ENCODE data around the gene KIF21A.
"Not testable (repeated sequence)": the region's sequence is repeated elsewhere in the genome, so short reads cannot be mapped to it uniquely, and the experiment has no call there.

KIF21A gene

GRCh38 chr12:39300799-39301198 is 142.1 kb downstream of the KIF21A start:
- no peaks in the 10 kb centered on the region for H3K4me1 ChIP-seq (ENCODE audit: control extremely low read depth in 1 of 4, control insufficient read depth in 4 of 4, insufficient read depth in 4 of 4, low read length in 3 of 4)
- no peak overlapping the region for H3K27ac ChIP-seq (ENCODE audit: insufficient read depth in 1 of 2, low read depth in 1 of 2, low read length in 2 of 2, poor library complexity in 1 of 2, severe bottlenecking in 2 of 2)
- no peak for DNase-seq
- no peaks in the 10 kb centered on the region for H3K27me3 ChIP-seq (replicated peaks in 2 of 5; ENCODE audit: control insufficient read depth in 4 of 5, insufficient read depth in 5 of 5, low read length in 4 of 5)
- no peak overlapping the region for H3K4me3 ChIP-seq (ENCODE audit: control insufficient read depth in 1 of 7, extremely low read depth in 1 of 7, insufficient read depth in 4 of 7, low read depth in 2 of 7, low read length in 6 of 7)
- 86% methylated on average over 1 of the region's 2 CpGs for WGBS (ENCODE audit: insufficient coverage)
- POLR2A ChIA-PET, result no interaction called here
- CTCF ChIA-PET, result no interaction called here
- H3K9me3 ChIP-seq (ENCODE audit: control extremely low read depth in 1 of 5, control insufficient read depth in 4 of 5, insufficient read depth in 2 of 5, low read depth in 1 of 5, low read length in 4 of 5), result no peaks in the 10 kb centered on the region
- H3K36me3 ChIP-seq (ENCODE audit: control insufficient read depth in 4 of 4, insufficient read depth in 4 of 4, low read length in 3 of 4), result peaks cover 0 to 2% (median 0%) of the 10 kb centered on the region in 4 experiments

GRCh38 chr12:39297891-39298290 is 145.0 kb downstream of the KIF21A start:
- no peaks in the 10 kb centered on the region for H3K4me1 ChIP-seq (ENCODE audit: control extremely low read depth in 1 of 4, control insufficient read depth in 4 of 4, insufficient read depth in 4 of 4, low read length in 3 of 4)
- H3K27me3 ChIP-seq (replicated peaks in 2 of 5; ENCODE audit: control insufficient read depth in 4 of 5, insufficient read depth in 5 of 5, low read length in 4 of 5), result no peaks in the 10 kb centered on the region
- ChIA-PET POLR2A (no interaction called here), CTCF (interaction anchor here (1.0 kb wide), 1 partner anchor 21 kb away, joined by 3 read pairs; no protein-coding TSS in a partner anchor)
- H3K27ac ChIP-seq (ENCODE audit: insufficient read depth in 1 of 2, low read depth in 1 of 2, low read length in 2 of 2, poor library complexity in 1 of 2, severe bottlenecking in 2 of 2), result no peak overlapping the region
- no peaks in the 10 kb centered on the region for H3K36me3 ChIP-seq (ENCODE audit: control insufficient read depth in 4 of 4, insufficient read depth in 4 of 4, low read length in 3 of 4)
- DNase-seq, result no peak
- no peaks in the 10 kb centered on the region for H3K9me3 ChIP-seq (ENCODE audit: control extremely low read depth in 1 of 5, control insufficient read depth in 4 of 5, insufficient read depth in 2 of 5, low read depth in 1 of 5, low read length in 4 of 5)
- no peak overlapping the region for H3K4me3 ChIP-seq (ENCODE audit: control insufficient read depth in 1 of 7, extremely low read depth in 1 of 7, insufficient read depth in 4 of 7, low read depth in 2 of 7, low read length in 6 of 7)
- no CpG with 5 or more reads among the region's 1 CpG for WGBS (ENCODE audit: insufficient coverage)

- no CpG with 5 or more reads among the region's 1 CpG for WGBS (ENCODE audit: insufficient coverage)
- ChIA-PET POLR2A (no interaction called here), CTCF (no interaction called here)
- Histone ChIP-seq H3K27ac (ENCODE audit: insufficient read depth in 1 of 2, low read depth in 1 of 2, low read length in 2 of 2, poor library complexity in 1 of 2, severe bottlenecking in 2 of 2) (no peak overlapping the region), H3K9me3 (ENCODE audit: control extremely low read depth in 1 of 5, control insufficient read depth in 4 of 5, insufficient read depth in 2 of 5, low read depth in 1 of 5, low read length in 4 of 5) (no peaks in the 10 kb centered on the region), H3K36me3 (ENCODE audit: control insufficient read depth in 4 of 4, insufficient read depth in 4 of 4, low read length in 3 of 4) (no peaks in the 10 kb centered on the region), H3K4me1 (ENCODE audit: control extremely low read depth in 1 of 4, control insufficient read depth in 4 of 4, insufficient read depth in 4 of 4, low read length in 3 of 4) (no peaks in the 10 kb centered on the region), H3K27me3 (replicated peaks in 2 of 5; ENCODE audit: control insufficient read depth in 4 of 5, insufficient read depth in 5 of 5, low read length in 4 of 5) (no peaks in the 10 kb centered on the region), H3K4me3 (ENCODE audit: control insufficient read depth in 1 of 7, extremely low read depth in 1 of 7, insufficient read depth in 4 of 7, low read depth in 2 of 7, low read length in 6 of 7) (no peak overlapping the region)
- DNase-seq, result no peak
Measured at GRCh38 chr12:39296496-39296895, 146.4 kb downstream of the KIF21A start.

- H3K36me3 ChIP-seq (ENCODE audit: control insufficient read depth in 4 of 4, insufficient read depth in 4 of 4, low read length in 3 of 4); DNase-seq; H3K27me3 ChIP-seq (replicated peaks in 2 of 5; ENCODE audit: control insufficient read depth in 4 of 5, insufficient read depth in 5 of 5, low read length in 4 of 5); H3K27ac ChIP-seq (ENCODE audit: insufficient read depth in 1 of 2, low read depth in 1 of 2, low read length in 2 of 2, poor library complexity in 1 of 2, severe bottlenecking in 2 of 2); H3K4me1 ChIP-seq (ENCODE audit: control extremely low read depth in 1 of 4, control insufficient read depth in 4 of 4, insufficient read depth in 4 of 4, low read length in 3 of 4); H3K9me3 ChIP-seq (ENCODE audit: control extremely low read depth in 1 of 5, control insufficient read depth in 4 of 5, insufficient read depth in 2 of 5, low read depth in 1 of 5, low read length in 4 of 5); H3K4me3 ChIP-seq (ENCODE audit: control insufficient read depth in 1 of 7, extremely low read depth in 1 of 7, insufficient read depth in 4 of 7, low read depth in 2 of 7, low read length in 6 of 7); POLR2A ChIA-PET: not testable (repeated sequence)
- CTCF ChIA-PET, result interaction anchor here (0.6 kb wide), 1 partner anchor 23 kb away, joined by 3 read pairs; no protein-coding TSS in a partner anchor
- WGBS (ENCODE audit: insufficient coverage), result 100% methylated on average over 3 of the region's 12 CpGs
Measured at GRCh38 chr12:39295593-39295992, 147.3 kb downstream of the KIF21A start.

GRCh38 chr12:39294715-39295114 is 148.2 kb downstream of the KIF21A start:
- POLR2A ChIA-PET, result no interaction called here
- no peak overlapping the region for H3K4me3 ChIP-seq (ENCODE audit: control insufficient read depth in 1 of 7, extremely low read depth in 1 of 7, insufficient read depth in 4 of 7, low read depth in 2 of 7, low read length in 6 of 7)
- DNase-seq, result no peak
- H3K9me3 ChIP-seq (ENCODE audit: control extremely low read depth in 1 of 5, control insufficient read depth in 4 of 5, insufficient read depth in 2 of 5, low read depth in 1 of 5, low read length in 4 of 5), result no peaks in the 10 kb centered on the region
- H3K4me1 ChIP-seq (ENCODE audit: control extremely low read depth in 1 of 4, control insufficient read depth in 4 of 4, insufficient read depth in 4 of 4, low read length in 3 of 4), result no peaks in the 10 kb centered on the region
- 95% methylated on average over 2 of the region's 2 CpGs for WGBS (ENCODE audit: insufficient coverage)
- H3K27me3 ChIP-seq (replicated peaks in 2 of 5; ENCODE audit: control insufficient read depth in 4 of 5, insufficient read depth in 5 of 5, low read length in 4 of 5), result no peaks in the 10 kb centered on the region
- no peaks in the 10 kb centered on the region for H3K36me3 ChIP-seq (ENCODE audit: control insufficient read depth in 4 of 4, insufficient read depth in 4 of 4, low read length in 3 of 4)
- CTCF ChIA-PET, result no interaction called here
- no peak overlapping the region for H3K27ac ChIP-seq (ENCODE audit: insufficient read depth in 1 of 2, low read depth in 1 of 2, low read length in 2 of 2, poor library complexity in 1 of 2, severe bottlenecking in 2 of 2)

GRCh38 chr12:39292125-39292630 is 150.7 kb downstream of the KIF21A start:
- Histone ChIP-seq H3K9me3 (ENCODE audit: control extremely low read depth in 1 of 5, control insufficient read depth in 4 of 5, insufficient read depth in 2 of 5, low read depth in 1 of 5, low read length in 4 of 5) (no peaks in the 10 kb centered on the region), H3K4me3 (ENCODE audit: control insufficient read depth in 1 of 7, extremely low read depth in 1 of 7, insufficient read depth in 4 of 7, low read depth in 2 of 7, low read length in 6 of 7) (no peak overlapping the region), H3K4me1 (ENCODE audit: control extremely low read depth in 1 of 4, control insufficient read depth in 4 of 4, insufficient read depth in 4 of 4, low read length in 3 of 4) (peaks cover 0 to 2% (median 0%) of the 10 kb centered on the region in 4 experiments), H3K36me3 (ENCODE audit: control insufficient read depth in 4 of 4, insufficient read depth in 4 of 4, low read length in 3 of 4) (no peaks in the 10 kb centered on the region), H3K27me3 (replicated peaks in 2 of 5; ENCODE audit: control insufficient read depth in 4 of 5, insufficient read depth in 5 of 5, low read length in 4 of 5) (no peaks in the 10 kb centered on the region), H3K27ac (ENCODE audit: insufficient read depth in 1 of 2, low read depth in 1 of 2, low read length in 2 of 2, poor library complexity in 1 of 2, severe bottlenecking in 2 of 2) (no peak overlapping the region)
- ChIA-PET CTCF (interaction anchor here (1.2 kb wide), 1 partner anchor 18 kb away, joined by 5 read pairs; no protein-coding TSS in a partner anchor), POLR2A (no interaction called here)
- no peak for DNase-seq
- WGBS (ENCODE audit: insufficient coverage), result no CpG with 5 or more reads among the region's 1 CpG

- peak in 2 of 3 donors; percentile 42 to 43 for DNase-seq
- CTCF ChIA-PET, result no interaction called here
Measured at GRCh38 chr12:39287817-39288216, 155.1 kb downstream of the KIF21A start.

More at GRCh38 chr12:39287817-39288216, 155.1 kb downstream of the KIF21A start:
- POLR2A ChIA-PET, result no interaction called here
- Histone ChIP-seq H3K27me3 (replicated peaks in 2 of 5; ENCODE audit: control insufficient read depth in 4 of 5, insufficient read depth in 5 of 5, low read length in 4 of 5) (no peaks in the 10 kb centered on the region), H3K9me3 (ENCODE audit: control extremely low read depth in 1 of 5, control insufficient read depth in 4 of 5, insufficient read depth in 2 of 5, low read depth in 1 of 5, low read length in 4 of 5) (no peaks in the 10 kb centered on the region), H3K27ac (ENCODE audit: insufficient read depth in 1 of 2, low read depth in 1 of 2, low read length in 2 of 2, poor library complexity in 1 of 2, severe bottlenecking in 2 of 2) (no peak overlapping the region), H3K36me3 (ENCODE audit: control insufficient read depth in 4 of 4, insufficient read depth in 4 of 4, low read length in 3 of 4) (no peaks in the 10 kb centered on the region), H3K4me1 (ENCODE audit: control extremely low read depth in 1 of 4, control insufficient read depth in 4 of 4, insufficient read depth in 4 of 4, low read length in 3 of 4) (peaks cover 0 to 2% (median 0%) of the 10 kb centered on the region in 4 experiments), H3K4me3 (ENCODE audit: control insufficient read depth in 1 of 7, extremely low read depth in 1 of 7, insufficient read depth in 4 of 7, low read depth in 2 of 7, low read length in 6 of 7) (no peak overlapping the region)
- WGBS (ENCODE audit: insufficient coverage), result no CpG with 5 or more reads among the region's 2 CpGs
